ENCODE results near the gene SLIT3. TPM values are rescaled to one million over a fixed set of nuclear protein-coding genes. Genes with fewer than 3 reads are reported as not detected.

Gene SLIT3
- not detected in 2 replicates for total RNA-seq (2014; rRNA removed; shearing (Covaris generic); ENCODE audit: low replicate concordance)

GRCh38 chr5:169300468-169301385, at the start of gene SLIT3:
Gene SLIT3 (minus strand): TSS chr5:169301139. CDS start chr5:169300709, 430 bp downstream.
- no peak within 1 kb of the TSS for H3K4me2 ChIP-seq (ENCODE audit: low read depth, low read length, poor library complexity, severe bottlenecking)
- no peak for DNase-seq
- no peak within 1 kb of the TSS for H2AFZ ChIP-seq (ENCODE audit: low read length)

DNA sequence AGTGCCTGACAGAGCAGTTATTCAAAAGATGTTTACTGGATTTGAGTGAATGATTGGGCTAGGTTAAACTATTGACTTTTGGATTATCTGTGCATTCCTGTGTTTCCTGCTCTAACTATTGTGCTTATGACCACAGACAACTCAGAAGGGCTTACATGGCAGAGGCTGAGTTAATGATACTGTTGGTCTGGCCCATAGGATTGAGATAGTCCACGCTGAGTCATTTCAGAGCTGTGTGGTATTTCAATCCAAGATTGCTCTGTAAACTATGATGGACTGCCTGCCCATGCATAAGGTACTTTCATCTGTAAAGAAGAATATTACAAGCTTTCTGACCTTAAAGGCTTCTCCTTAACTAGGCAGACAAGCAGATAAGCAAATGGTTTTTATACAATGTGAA, 49.1 kb upstream of the SLIT3 start:
- no peaks in the 10 kb centered on the region for H3K4me1 ChIP-seq (ENCODE audit: low read length)
- DNase-seq: no peak
- H3K79me2 ChIP-seq (ENCODE audit: low read length): no peaks in the 10 kb centered on the region
- H3K9me2 ChIP-seq (replicated peaks; ENCODE audit: insufficient read depth, low read length): no peaks in the 10 kb centered on the region
- H3K4me2 ChIP-seq (ENCODE audit: low read depth, low read length, poor library complexity, severe bottlenecking): no peak overlapping the region
- H3K27ac ChIP-seq (ENCODE audit: low read length): no peak overlapping the region
- H2AFZ ChIP-seq (ENCODE audit: low read length): no peak overlapping the region
- H3K9me3 ChIP-seq (ENCODE audit: low read length): no peaks in the 10 kb centered on the region
- H3K9ac ChIP-seq (ENCODE audit: low read length): no peak overlapping the region
- H4K20me1 ChIP-seq (ENCODE audit: insufficient read depth, low read depth, low read length): no peaks in the 10 kb centered on the region
- H3K36me3 ChIP-seq (ENCODE audit: insufficient read depth, low read length): no peaks in the 10 kb centered on the region
- H3K4me3 ChIP-seq (ENCODE audit: low read length): no peak overlapping the region
- H3K27me3 ChIP-seq (ENCODE audit: low read length): no peaks in the 10 kb centered on the region

More at GRCh38 chr5:169300468-169301385, at the start of gene SLIT3:
- no peaks in the 10 kb centered on the region for H3K9me2 ChIP-seq (replicated peaks; ENCODE audit: insufficient read depth, low read length)
- H3K9me3 ChIP-seq (ENCODE audit: low read length): no peaks in the 10 kb centered on the region
- H3K4me3 ChIP-seq (ENCODE audit: low read length): no peak within 1 kb of the TSS
- no peaks in the 10 kb centered on the region for H3K4me1 ChIP-seq (ENCODE audit: low read length)
- H3K27ac ChIP-seq (ENCODE audit: low read length): no peak within 1 kb of the TSS
- no peaks in the 10 kb centered on the region for H4K20me1 ChIP-seq (ENCODE audit: insufficient read depth, low read depth, low read length)
- no peaks in the 10 kb centered on the region for H3K36me3 ChIP-seq (ENCODE audit: insufficient read depth, low read length)
- no peak within 1 kb of the TSS for H3K9ac ChIP-seq (ENCODE audit: low read length)
- no peaks in the 10 kb centered on the region for H3K27me3 ChIP-seq (ENCODE audit: low read length)
- no peaks in the 10 kb centered on the region for H3K79me2 ChIP-seq (ENCODE audit: low read length)

- Histone ChIP-seq H3K9me3 (ENCODE audit: low read length) (no peaks in the 10 kb centered on the region), H3K4me2 (ENCODE audit: low read depth, low read length, poor library complexity, severe bottlenecking) (no peak overlapping the region), H3K36me3 (ENCODE audit: insufficient read depth, low read length) (no peaks in the 10 kb centered on the region), H2AFZ (ENCODE audit: low read length) (no peak overlapping the region), H3K79me2 (ENCODE audit: low read length) (no peaks in the 10 kb centered on the region), H4K20me1 (ENCODE audit: insufficient read depth, low read depth, low read length) (no peaks in the 10 kb centered on the region), H3K27me3 (ENCODE audit: low read length) (no peaks in the 10 kb centered on the region), H3K9ac (ENCODE audit: low read length) (no peak overlapping the region), H3K9me2 (replicated peaks; ENCODE audit: insufficient read depth, low read length) (no peaks in the 10 kb centered on the region), H3K4me3 (ENCODE audit: low read length) (no peak overlapping the region), H3K4me1 (ENCODE audit: low read length) (no peaks in the 10 kb centered on the region), H3K27ac (ENCODE audit: low read length) (no peak overlapping the region)
- no peak for DNase-seq
These were observed 46.8 kb upstream of the SLIT3 start for GRCh38 chr5:169347786-169348185.

GRCh38 chr5:169344629-169345028, 43.7 kb upstream of the SLIT3 start:
- H4K20me1 ChIP-seq (ENCODE audit: insufficient read depth, low read depth, low read length): no peaks in the 10 kb centered on the region
- H3K4me1 ChIP-seq (ENCODE audit: low read length): no peaks in the 10 kb centered on the region
- no peak overlapping the region for H3K4me2 ChIP-seq (ENCODE audit: low read depth, low read length, poor library complexity, severe bottlenecking)
- H3K4me3 ChIP-seq (ENCODE audit: low read length): no peak overlapping the region
- no peaks in the 10 kb centered on the region for H3K79me2 ChIP-seq (ENCODE audit: low read length)
- H3K9ac ChIP-seq (ENCODE audit: low read length): no peak overlapping the region
- no peaks in the 10 kb centered on the region for H3K9me3 ChIP-seq (ENCODE audit: low read length)
- H3K27ac ChIP-seq (ENCODE audit: low read length): no peak overlapping the region
- H3K27me3 ChIP-seq (ENCODE audit: low read length): no peaks in the 10 kb centered on the region
- no peaks in the 10 kb centered on the region for H3K9me2 ChIP-seq (replicated peaks; ENCODE audit: insufficient read depth, low read length)
- no peak for DNase-seq
- no peak overlapping the region for H2AFZ ChIP-seq (ENCODE audit: low read length)
- no peaks in the 10 kb centered on the region for H3K36me3 ChIP-seq (ENCODE audit: insufficient read depth, low read length)

DNA sequence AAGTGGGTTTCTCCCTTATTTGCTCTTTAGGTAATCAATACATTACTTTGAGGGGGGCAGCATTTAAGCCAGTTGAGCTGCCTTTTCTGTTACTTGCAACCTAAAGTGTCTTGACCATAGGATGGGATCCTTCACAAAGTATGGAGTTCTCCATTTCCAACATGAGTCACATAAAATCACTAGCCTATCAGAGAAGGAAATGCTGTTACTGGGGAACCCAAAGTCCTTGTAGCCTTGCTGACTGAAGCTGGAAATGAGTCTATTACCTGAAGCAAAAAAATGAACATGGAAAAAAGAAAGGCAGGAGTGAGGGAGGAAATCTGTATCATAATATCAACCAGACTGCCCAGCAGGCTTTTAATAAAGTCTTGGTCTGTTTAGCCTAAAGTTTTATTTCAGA, 42.8 kb upstream of the SLIT3 start:
- Histone ChIP-seq H3K9ac (ENCODE audit: low read length) (no peak overlapping the region), H4K20me1 (ENCODE audit: insufficient read depth, low read depth, low read length) (no peaks in the 10 kb centered on the region), H3K36me3 (ENCODE audit: insufficient read depth, low read length) (no peaks in the 10 kb centered on the region), H3K27me3 (ENCODE audit: low read length) (no peaks in the 10 kb centered on the region), H3K4me2 (ENCODE audit: low read depth, low read length, poor library complexity, severe bottlenecking) (no peak overlapping the region), H3K27ac (ENCODE audit: low read length) (no peak overlapping the region), H2AFZ (ENCODE audit: low read length) (no peak overlapping the region), H3K4me3 (ENCODE audit: low read length) (no peak overlapping the region), H3K4me1 (ENCODE audit: low read length) (no peaks in the 10 kb centered on the region), H3K9me3 (ENCODE audit: low read length) (no peaks in the 10 kb centered on the region), H3K9me2 (replicated peaks; ENCODE audit: insufficient read depth, low read length) (no peaks in the 10 kb centered on the region), H3K79me2 (ENCODE audit: low read length) (no peaks in the 10 kb centered on the region)
- DNase-seq: no peak

DNA sequence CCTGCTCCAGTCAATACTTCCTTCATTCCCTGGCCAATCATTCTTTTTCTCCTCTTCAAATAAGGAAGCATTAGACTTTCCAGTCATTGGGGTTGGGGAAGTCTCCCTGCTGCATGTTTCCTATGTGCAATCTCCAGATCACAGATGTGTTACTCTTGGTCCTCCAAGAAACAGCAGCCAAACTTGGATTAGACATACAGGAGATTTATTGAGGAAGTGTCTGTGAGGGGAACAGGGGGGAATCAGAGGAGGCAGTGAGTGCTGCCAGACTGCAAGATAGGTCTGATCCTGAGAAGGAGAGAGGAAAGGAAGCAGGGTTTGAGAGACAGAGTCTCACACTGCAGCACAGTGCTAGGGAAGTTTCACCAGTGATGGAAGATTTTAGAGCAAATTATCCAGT, 40.6 kb upstream of the SLIT3 start:
- no peaks in the 10 kb centered on the region for H3K79me2 ChIP-seq (ENCODE audit: low read length)
- H3K4me2 ChIP-seq (ENCODE audit: low read depth, low read length, poor library complexity, severe bottlenecking): no peak overlapping the region
- H3K9ac ChIP-seq (ENCODE audit: low read length): no peak overlapping the region
- no peak overlapping the region for H3K4me3 ChIP-seq (ENCODE audit: low read length)
- H4K20me1 ChIP-seq (ENCODE audit: insufficient read depth, low read depth, low read length): no peaks in the 10 kb centered on the region
- no peaks in the 10 kb centered on the region for H3K9me3 ChIP-seq (ENCODE audit: low read length)
- no peak for DNase-seq
- no peak overlapping the region for H2AFZ ChIP-seq (ENCODE audit: low read length)
- H3K36me3 ChIP-seq (ENCODE audit: insufficient read depth, low read length): no peaks in the 10 kb centered on the region
- no peaks in the 10 kb centered on the region for H3K9me2 ChIP-seq (replicated peaks; ENCODE audit: insufficient read depth, low read length)
- no peak overlapping the region for H3K27ac ChIP-seq (ENCODE audit: low read length)
- no peaks in the 10 kb centered on the region for H3K4me1 ChIP-seq (ENCODE audit: low read length)
- no peaks in the 10 kb centered on the region for H3K27me3 ChIP-seq (ENCODE audit: low read length)

- Histone ChIP-seq H3K36me3 (ENCODE audit: insufficient read depth, low read length) (no peaks in the 10 kb centered on the region), H3K79me2 (ENCODE audit: low read length) (no peaks in the 10 kb centered on the region), H3K9me3 (ENCODE audit: low read length) (no peaks in the 10 kb centered on the region), H3K27ac (ENCODE audit: low read length) (no peak overlapping the region), H3K4me2 (ENCODE audit: low read depth, low read length, poor library complexity, severe bottlenecking) (no peak overlapping the region), H3K9me2 (replicated peaks; ENCODE audit: insufficient read depth, low read length) (no peaks in the 10 kb centered on the region), H3K9ac (ENCODE audit: low read length) (no peak overlapping the region), H2AFZ (ENCODE audit: low read length) (no peak overlapping the region), H3K27me3 (ENCODE audit: low read length) (no peaks in the 10 kb centered on the region), H3K4me1 (ENCODE audit: low read length) (no peaks in the 10 kb centered on the region), H4K20me1 (ENCODE audit: insufficient read depth, low read depth, low read length) (no peaks in the 10 kb centered on the region), H3K4me3 (ENCODE audit: low read length) (no peak overlapping the region)
- DNase-seq: no peak
These were observed 38.9 kb upstream of the SLIT3 start for GRCh38 chr5:169339869-169340268.

- H3K4me1 ChIP-seq (ENCODE audit: low read length): no peaks in the 10 kb centered on the region
- no peaks in the 10 kb centered on the region for H3K27me3 ChIP-seq (ENCODE audit: low read length)
- no peak overlapping the region for H3K4me2 ChIP-seq (ENCODE audit: low read depth, low read length, poor library complexity, severe bottlenecking)
- H3K27ac ChIP-seq (ENCODE audit: low read length): no peak overlapping the region
- H3K4me3 ChIP-seq (ENCODE audit: low read length): no peak overlapping the region
- H3K9ac ChIP-seq (ENCODE audit: low read length): no peak overlapping the region
- no peaks in the 10 kb centered on the region for H4K20me1 ChIP-seq (ENCODE audit: insufficient read depth, low read depth, low read length)
- H3K9me3 ChIP-seq (ENCODE audit: low read length): no peaks in the 10 kb centered on the region
- H3K36me3 ChIP-seq (ENCODE audit: insufficient read depth, low read length): no peaks in the 10 kb centered on the region
- no peaks in the 10 kb centered on the region for H3K9me2 ChIP-seq (replicated peaks; ENCODE audit: insufficient read depth, low read length)
- H2AFZ ChIP-seq (ENCODE audit: low read length): no peak overlapping the region
- DNase-seq: no peak
- no peaks in the 10 kb centered on the region for H3K79me2 ChIP-seq (ENCODE audit: low read length)
These were observed 35.3 kb upstream of the SLIT3 start for GRCh38 chr5:169336242-169336641.

Measured in Karpas-422 (cell line).